Measurements from ENCODE around the gene FAM76B. TPM values are rescaled to one million over a fixed set of nuclear protein-coding genes. Genes with fewer than 3 reads are reported as not detected.

FAM76B gene
- polyA plus RNA-seq, 1 donor (not counting 4 experiments of a cell fraction or from before 2014, with no cell fraction given), result 17.4 TPM

GRCh38 chr11:95799546-95799945 lies 10.0 kb upstream of the FAM76B start:
- Histone ChIP-seq H3K36me3 (ENCODE audit: control insufficient read depth in 2 of 2, extremely low read depth in 1 of 2, insufficient read depth in 2 of 2, low read length in 2 of 2) (no peaks in the 10 kb centered on the region), H3K4me1 (ENCODE audit: control insufficient read depth, extremely low read depth, insufficient read depth, low read length) (no peaks in the 10 kb centered on the region), H4K20me1 (ENCODE audit: control insufficient read depth, extremely low read depth, insufficient read depth, low read length) (no peaks in the 10 kb centered on the region), H3K27ac (ENCODE audit: control insufficient read depth, insufficient read depth, low read length) (no peak overlapping the region), H3K9me3 (ENCODE audit: control insufficient read depth, low read depth, low read length) (no peaks in the 10 kb centered on the region), H2AFZ (ENCODE audit: control insufficient read depth, low read length) (no peak overlapping the region), H3K27me3 (ENCODE audit: control insufficient read depth, extremely low read depth, insufficient read depth, low read length) (no peaks in the 10 kb centered on the region), H3K4me3 (ENCODE audit: control insufficient read depth in 2 of 3, extremely low read depth in 1 of 3, insufficient read depth in 2 of 3, low read depth in 1 of 3, low read length in 3 of 3) (no peak overlapping the region), H3K9me1 (ENCODE audit: control insufficient read depth, extremely low read depth, insufficient read depth, low read length) (no peaks in the 10 kb centered on the region), H3K79me2 (ENCODE audit: control insufficient read depth, insufficient read depth, low read length) (peaks cover 12% of the 10 kb centered on the region), H3K9ac (ENCODE audit: control insufficient read depth, extremely low read depth, insufficient read depth, low read length) (no peak overlapping the region), H3K4me2 (ENCODE audit: control insufficient read depth, extremely low read depth, insufficient read depth, low read depth, low read length) (no peak overlapping the region)
- DNase-seq (ENCODE audit: low read depth, low spot score) (no peak), FAIRE-seq (no peak)
- dilution Hi-C loops (cut with MboI; ENCODE audit: extremely low pct_ligation_motif_present, low sequenced_read_pairs), result no loop called here
- no peak for TF ChIP-seq EZH2 (IDR thresholded peaks at IDR 0.05; ENCODE audit: low read length)
- TF ChIP-seq CTCF (optimal IDR thresholded peaks at IDR 0.05 in 1 of 3, IDR thresholded peaks at IDR 0.05 in 1 of 3, conservative IDR thresholded peaks at IDR 0.05 in 1 of 3; ENCODE audit: extremely low read depth in 1 of 3, insufficient read depth in 2 of 3, low read length in 3 of 3), result no peak

- Histone ChIP-seq H3K27ac (ENCODE audit: control insufficient read depth, insufficient read depth, low read length) (no peak overlapping the region), H3K79me2 (ENCODE audit: control insufficient read depth, insufficient read depth, low read length) (peaks cover 41% of the 10 kb centered on the region), H3K9ac (ENCODE audit: control insufficient read depth, extremely low read depth, insufficient read depth, low read length) (no peak overlapping the region), H3K9me1 (ENCODE audit: control insufficient read depth, extremely low read depth, insufficient read depth, low read length) (no peaks in the 10 kb centered on the region), H3K4me1 (ENCODE audit: control insufficient read depth, extremely low read depth, insufficient read depth, low read length) (peaks cover 8% of the 10 kb centered on the region), H3K36me3 (ENCODE audit: control insufficient read depth in 2 of 2, extremely low read depth in 1 of 2, insufficient read depth in 2 of 2, low read length in 2 of 2) (no peaks in the 10 kb centered on the region), H4K20me1 (ENCODE audit: control insufficient read depth, extremely low read depth, insufficient read depth, low read length) (no peaks in the 10 kb centered on the region), H3K4me3 (ENCODE audit: control insufficient read depth in 2 of 3, extremely low read depth in 1 of 3, insufficient read depth in 2 of 3, low read depth in 1 of 3, low read length in 3 of 3) (no peak overlapping the region), H3K4me2 (ENCODE audit: control insufficient read depth, extremely low read depth, insufficient read depth, low read depth, low read length) (no peak overlapping the region), H2AFZ (ENCODE audit: control insufficient read depth, low read length) (no peak overlapping the region), H3K9me3 (ENCODE audit: control insufficient read depth, low read depth, low read length) (no peaks in the 10 kb centered on the region), H3K27me3 (ENCODE audit: control insufficient read depth, extremely low read depth, insufficient read depth, low read length) (no peaks in the 10 kb centered on the region)
- FAIRE-seq, result no peak
- DNase-seq (ENCODE audit: low read depth, low spot score), result no peak
- TF ChIP-seq CTCF (optimal IDR thresholded peaks at IDR 0.05 in 1 of 3, IDR thresholded peaks at IDR 0.05 in 1 of 3, conservative IDR thresholded peaks at IDR 0.05 in 1 of 3; ENCODE audit: extremely low read depth in 1 of 3, insufficient read depth in 2 of 3, low read length in 3 of 3) (no peak), EZH2 (IDR thresholded peaks at IDR 0.05; ENCODE audit: low read length) (no peak)
- dilution Hi-C loops (cut with MboI; ENCODE audit: extremely low pct_ligation_motif_present, low sequenced_read_pairs), result no loop called here
Observed at GRCh38 chr11:95796501-95796900, 6.9 kb upstream of the FAM76B start.

Data from keratinocyte (primary cell).